GM18508 (cell line): Measurements from ENCODE around the gene DCC.
"Not testable (repeated sequence)": the region's sequence is repeated elsewhere in the genome, so short reads cannot be mapped to it uniquely, and the experiment has no call there.

Experiments used
- ATAC-seq: cut with Tn5 transposase; IDR thresholded peaks from one replicate; pipeline ENCODE4 v1.9.1; 2021; ENCODE audit warnings: moderate number of reproducible peaks; ENCODE audit not compliant: insufficient read depth, unreplicated experiment

DCC gene

GRCh38 chr18:53441761-53442414 lies 1101.9 kb downstream of the DCC start:
- no peak for ATAC-seq

- no peak for ATAC-seq
These were observed 1102.4 kb downstream of the DCC start for GRCh38 chr18:53442415-53442783.

- no peak for ATAC-seq
These were observed 1103.3 kb downstream of the DCC start for GRCh38 chr18:53443336-53443735.

GRCh38 chr18:53443831-53444230 lies 1103.8 kb downstream of the DCC start:
- no peak for ATAC-seq

- ATAC-seq, result no peak
These were observed 1111.9 kb downstream of the DCC start for GRCh38 chr18:53451902-53452301.

- no peak for ATAC-seq
These were observed 1117.1 kb downstream of the DCC start for GRCh38 chr18:53457068-53457467.

- no peak for ATAC-seq
These were observed 1118.3 kb downstream of the DCC start for GRCh38 chr18:53458268-53458667.

GRCh38 chr18:53458944-53459580 lies 1119.1 kb downstream of the DCC start:
- no peak for ATAC-seq

- ATAC-seq, result no peak
These were observed 1127.8 kb downstream of the DCC start for GRCh38 chr18:53467756-53468155.

- not testable (repeated sequence) for ATAC-seq
These were observed 1128.2 kb downstream of the DCC start for GRCh38 chr18:53468173-53468572.

- ATAC-seq, result no peak
These were observed 1132.5 kb downstream of the DCC start for GRCh38 chr18:53472546-53472945.

- no peak for ATAC-seq
These were observed 1138.2 kb downstream of the DCC start for GRCh38 chr18:53478155-53478554.

- no peak for ATAC-seq
These were observed 1146.3 kb downstream of the DCC start for GRCh38 chr18:53486296-53486695.

- ATAC-seq, result no peak
These were observed 1149.3 kb downstream of the DCC start for GRCh38 chr18:53489266-53489665.

- no peak for ATAC-seq
These were observed 1150.0 kb downstream of the DCC start for GRCh38 chr18:53490019-53490418.

GRCh38 chr18:53496028-53496427 lies 1156.0 kb downstream of the DCC start:
- ATAC-seq, result no peak

GRCh38 chr18:53503914-53504441 lies 1164.0 kb downstream of the DCC start:
- no peak for ATAC-seq

GRCh38 chr18:53508529-53508928 lies 1168.5 kb downstream of the DCC start:
- ATAC-seq, result no peak

- no peak for ATAC-seq
These were observed 1169.9 kb downstream of the DCC start for GRCh38 chr18:53509886-53510285.

GRCh38 chr18:53511725-53512124 lies 1171.7 kb downstream of the DCC start:
- ATAC-seq, result not testable (repeated sequence)

GRCh38 chr18:53521068-53521467 lies 1181.1 kb downstream of the DCC start:
- no peak for ATAC-seq
